Endothelial cell of umbilical vein (primary cell): Measurements from ENCODE around the gene ACTG2. TPM values are rescaled to one million over a fixed set of nuclear protein-coding genes. Genes with fewer than 3 reads are reported as not detected.

ENCODE experiments used
- BruUV-seq: library from RNA; stranded (reverse); fragments of 400-500 nt; replicated peaks from 2 replicates; lab custom pipeline; 2021; lab: Mats Ljungman, UMichigan
- CTCF ChIA-PET: fragments of 300-600, 350-600 bp; sonication (Branson Sonifier 250); formaldehyde crosslinking; loops from one replicate; lab custom pipeline; 2021; ENCODE audit warnings: antibody characterized with exemption, inconsistent platforms; lab: Charles Lee
- POLR2A ChIA-PET: fragments of 300-600, 350-600 bp; sonication (Branson Sonifier 250); formaldehyde crosslinking; loops from one replicate; lab custom pipeline; 2021; ENCODE audit warnings: antibody characterized with exemption, inconsistent platforms; lab: Charles Lee
- DNase-seq: peaks from one replicate; pipeline ENCODE4 v3.0.0-alpha.2; 2011; ENCODE audit warnings: low read depth, low spot score
- FAIRE-seq: peaks from 2 replicates; lab custom pipeline; 2011; peaks lifted over from hg19 to GRCh38; lab: Jason Lieb, UNC
- H2AFZ ChIP-seq: 2 replicates; pipeline ENCODE4 v1.6.0; 2012; ENCODE audit warnings: low read depth, low read length, control low read depth, inconsistent platforms
- H3K27ac ChIP-seq: 2 replicates; pipeline ENCODE4 v1.5.1; 2011; ENCODE audit warnings: low read depth, mild to moderate bottlenecking, control low read depth, low read length, moderate library complexity; ENCODE audit not compliant: insufficient read depth
- H3K27me3 ChIP-seq, 2 experiments: 2 replicates each; pipeline versions ENCODE4 v1.6.0 to v1.6.1; 2011; ENCODE audit warnings: low read length in 2 of 2, mixed read lengths in 1 of 2; ENCODE audit not compliant: control insufficient read depth in 2 of 2, insufficient read depth in 2 of 2
- H3K36me3 ChIP-seq, 2 experiments: 2 replicates in 1 of 2; 3 replicates in 1 of 2; pipeline ENCODE4 v1.5.1; 2011; ENCODE audit warnings: low read length in 2 of 2, mild to moderate bottlenecking in 1 of 2, moderate library complexity in 1 of 2; ENCODE audit not compliant: control insufficient read depth in 2 of 2, insufficient read depth in 2 of 2; ENCODE audit errors: extremely low read depth in 1 of 2
- H3K4me1 ChIP-seq: 3 replicates; pipeline ENCODE4 v1.5.1; 2011; ENCODE audit warnings: mild to moderate bottlenecking, low read length; ENCODE audit not compliant: control insufficient read depth, insufficient read depth; ENCODE audit errors: extremely low read depth
- H3K4me2 ChIP-seq: 2 replicates; pipeline ENCODE4 v1.6.1; 2011; ENCODE audit warnings: low read length, control low read depth, mixed read lengths; ENCODE audit not compliant: insufficient read depth
- H3K4me3 ChIP-seq, 3 experiments: fragments of 200-600 bp in 1 of 3; sonication (generic), shearing (Covaris generic) in 1 of 3; replicated peaks in 1 of 3; 2 replicates each; pipeline ENCODE4 v1.5.1; 2011 to 2016; ENCODE audit warnings: control low read depth in 3 of 3, low read length in 3 of 3, mild to moderate bottlenecking in 2 of 3, inconsistent platforms in 1 of 3, low read depth in 1 of 3, moderate library complexity in 1 of 3; ENCODE audit not compliant: insufficient read depth in 1 of 3
- H3K79me2 ChIP-seq: 2 replicates; pipeline ENCODE4 v1.6.0; 2012; ENCODE audit warnings: low read length, inconsistent platforms; ENCODE audit not compliant: control insufficient read depth, insufficient read depth
- H3K9ac ChIP-seq: replicated peaks from 2 replicates; pipeline ENCODE3; 2011; ENCODE audit warnings: low read length, control low read depth; ENCODE audit not compliant: insufficient read depth; ENCODE audit errors: extremely low read depth
- H3K9me1 ChIP-seq: replicated peaks from 3 replicates; pipeline ENCODE4 v1.6.0; 2011; ENCODE audit warnings: mild to moderate bottlenecking, low read length; ENCODE audit not compliant: control insufficient read depth, insufficient read depth; ENCODE audit errors: extremely low read depth
- H3K9me3 ChIP-seq: replicated peaks from 2 replicates; pipeline ENCODE4 v1.5.1; 2012; ENCODE audit warnings: low read length, inconsistent platforms; ENCODE audit not compliant: control insufficient read depth, insufficient read depth
- H4K20me1 ChIP-seq: replicated peaks from 2 replicates; pipeline ENCODE3; 2011; ENCODE audit warnings: mild to moderate bottlenecking, low read length; ENCODE audit not compliant: control insufficient read depth, insufficient read depth; ENCODE audit errors: extremely low read depth
- CTCF ChIP-seq, 2 donors: IDR thresholded peaks; 1 replicate in 1 of 2; 2 replicates in 1 of 2; pipeline ENCODE4 v1.5.1; 2011; ENCODE audit warnings: low read length in 2 of 2, mild to moderate bottlenecking in 2 of 2, moderate library complexity in 2 of 2, control low read depth in 1 of 2, inconsistent platforms in 1 of 2, low read depth in 1 of 2; ENCODE audit not compliant: insufficient read depth in 1 of 2; ENCODE audit errors: extremely low read depth in 1 of 2
- EZH2 ChIP-seq: IDR thresholded peaks from 2 replicates; pipeline ENCODE4 v1.6.1; 2012; ENCODE audit warnings: borderline replicate concordance, low read depth, mild to moderate bottlenecking, moderate library complexity, low read length, inconsistent platforms; ENCODE audit not compliant: severe bottlenecking
- FOS ChIP-seq: IDR thresholded peaks from 2 replicates; pipeline ENCODE4 v1.6.1; 2011; ENCODE audit warnings: mild to moderate bottlenecking, low read length, moderate library complexity, borderline replicate concordance; ENCODE audit not compliant: insufficient read depth
- GATA2 ChIP-seq: IDR thresholded peaks from 2 replicates; pipeline ENCODE4 v1.7.0; 2011; ENCODE audit warnings: low read depth, mild to moderate bottlenecking, moderate library complexity, mixed read lengths, low read length; ENCODE audit not compliant: insufficient read length, insufficient read depth
- JUN ChIP-seq: IDR thresholded peaks from 2 replicates; pipeline ENCODE4 v1.6.1; 2011; ENCODE audit warnings: borderline replicate concordance, low read depth; ENCODE audit not compliant: insufficient read length, insufficient read depth
- MAX ChIP-seq: IDR thresholded peaks from 2 replicates; pipeline ENCODE4 v1.6.1; 2011; ENCODE audit not compliant: insufficient read depth, insufficient read length
- MYC ChIP-seq: IDR thresholded peaks from one replicate; pipeline ENCODE4 v1.6.1; 2011; ENCODE audit warnings: mild to moderate bottlenecking, low read depth, low read length
- POLR2A ChIP-seq: IDR thresholded peaks from 2 replicates; pipeline ENCODE4 v1.6.1; 2012; ENCODE audit warnings: low read depth, mild to moderate bottlenecking, control low read depth, low read length
- POLR2AphosphoS5 ChIP-seq: IDR thresholded peaks from 2 replicates; pipeline ENCODE4 v1.6.1; 2012; ENCODE audit warnings: low read depth, mild to moderate bottlenecking, control low read depth, low read length, moderate library complexity; ENCODE audit not compliant: insufficient read depth
- dilution Hi-C: fragments of 300-500 bp; cut with MboI; formaldehyde crosslinking; loops from one replicate; pipeline ENCODE4 v1.15.0; 2019; ENCODE audit warnings: low sequenced_read_pairs; ENCODE audit not compliant: extremely low pct_ligation_motif_present
- intact Hi-C: fragments of 100-400 bp; cut with micrococcal nuclease; formaldehyde crosslinking; loops from one replicate; pipeline ENCODE4 v1.10.0; 2022
- polyA plus RNA-seq, 4 experiments: library from polyadenylated mRNA; depleted of rRNA in 3 of 4; stranded (reverse) in 3 of 4; unstranded in 1 of 4; fragments of >200 nt; gene quantifications; 2 replicates each; pipeline versions ENCODE4 v1.2.1 to v1.2.3, GENCODE V29; 2011 to 2012; ENCODE audit warnings: missing spikeins in 1 of 4
- total RNA-seq: library from RNA; stranded (reverse); gene quantifications from 2 replicates; pipeline ENCODE4 v1.2.3, GENCODE V29; 2021

ACTG2 gene
- total and polyA plus RNA-seq, 2 donors (not counting 3 experiments of a cell fraction or from before 2014, with no cell fraction given) = not detected

- ChIA-PET CTCF (interaction anchor here (0.6 kb wide), 1 partner anchor 24 kb away, joined by 4 read pairs; no protein-coding TSS in a partner anchor), POLR2A (no interaction called here)
- Histone ChIP-seq H3K4me1 (no peaks in the 10 kb centered on the region), H3K4me2 (no peak overlapping the region), H3K9me3 (no peaks in the 10 kb centered on the region), H3K27ac (no peak overlapping the region), H2AFZ (no peak overlapping the region), H3K36me3 (peaks cover 0 to 2% of the 10 kb centered on the region in 2 experiments), H4K20me1 (no peaks in the 10 kb centered on the region), H3K27me3 (no peaks in the 10 kb centered on the region), H3K9me1 (no peaks in the 10 kb centered on the region), H3K79me2 (no peaks in the 10 kb centered on the region), H3K9ac (no peak overlapping the region), H3K4me3 (no peak overlapping the region)
- no peak for DNase-seq
- dilution Hi-C loops (no loop called here), intact Hi-C loops (no loop called here)
- TF ChIP-seq EZH2 = no peak
- no peak for TF ChIP-seq POLR2A
- TF ChIP-seq JUN = no peak
- no peak for TF ChIP-seq MAX
- no peak for FAIRE-seq
- no TSS peak for BruUV-seq
Observed at GRCh38 chr2:73964223-73964622, 71.4 kb downstream of the ACTG2 start.

- Histone ChIP-seq H3K36me3 (no peaks in the 10 kb centered on the region), H3K79me2 (no peaks in the 10 kb centered on the region), H3K9ac (no peak overlapping the region), H3K9me1 (no peaks in the 10 kb centered on the region), H3K4me1 (no peaks in the 10 kb centered on the region), H4K20me1 (no peaks in the 10 kb centered on the region), H3K27me3 (no peaks in the 10 kb centered on the region), H2AFZ (no peak overlapping the region), H3K9me3 (no peaks in the 10 kb centered on the region), H3K27ac (no peak overlapping the region), H3K4me2 (no peak overlapping the region), H3K4me3 (no peak overlapping the region)
- no TSS peak for BruUV-seq
- TF ChIP-seq MYC = no peak
- no peak for TF ChIP-seq JUN
- TF ChIP-seq EZH2 = no peak
- no peak for TF ChIP-seq CTCF (IDR thresholded peaks at IDR 0.05; ENCODE audit: extremely low read depth in 1 of 2, insufficient read depth in 1 of 2, low read depth in 1 of 2, low read length in 2 of 2)
- no peak for TF ChIP-seq FOS
- TF ChIP-seq POLR2AphosphoS5 = no peak
- no peak for TF ChIP-seq POLR2A
- no peak for TF ChIP-seq GATA2
- no peak for TF ChIP-seq MAX
- ChIA-PET CTCF (no interaction called here), POLR2A (no interaction called here)
- intact Hi-C loops = no loop called here
- FAIRE-seq (no peak), DNase-seq (no peak)
- dilution Hi-C loops = no loop called here
Observed at GRCh38 chr2:73965053-73965452, 72.2 kb downstream of the ACTG2 start.
